ENCODE data around the gene PRKN. TPM values are rescaled to one million over a fixed set of nuclear protein-coding genes. Genes with fewer than 3 reads are reported as not detected.

Gene PRKN
- total and polyA plus RNA-seq, 2 experiments from 2014 or later, result 0.10 to 0.84 TPM

DNA sequence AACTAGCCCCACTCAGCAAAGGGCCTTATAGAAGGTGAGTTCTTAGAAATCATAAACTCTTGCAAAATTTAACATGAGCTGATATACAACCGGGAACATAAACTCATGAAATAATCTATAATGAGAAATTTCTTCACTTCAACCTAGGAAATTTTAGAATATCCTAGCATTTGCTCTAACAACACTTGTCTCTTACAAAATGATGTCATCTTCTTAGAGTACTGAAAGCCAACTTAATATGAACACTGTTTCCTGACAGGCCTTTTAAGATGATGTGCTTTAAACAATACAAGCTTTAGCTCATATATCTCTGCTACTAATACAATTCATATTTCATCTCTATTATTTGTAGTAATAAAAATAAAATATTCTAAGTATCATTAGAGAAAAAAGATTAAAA, 1.1 kb upstream of the PRKN start:
- H3K27ac ChIP-seq (ENCODE audit: low read depth), result no peak overlapping the region
- Mint-ChIP-seq H3K9me3 (no peaks in the 10 kb centered on the region), H3K36me3 (ENCODE audit: low read depth) (no peaks in the 10 kb centered on the region)

DNA sequence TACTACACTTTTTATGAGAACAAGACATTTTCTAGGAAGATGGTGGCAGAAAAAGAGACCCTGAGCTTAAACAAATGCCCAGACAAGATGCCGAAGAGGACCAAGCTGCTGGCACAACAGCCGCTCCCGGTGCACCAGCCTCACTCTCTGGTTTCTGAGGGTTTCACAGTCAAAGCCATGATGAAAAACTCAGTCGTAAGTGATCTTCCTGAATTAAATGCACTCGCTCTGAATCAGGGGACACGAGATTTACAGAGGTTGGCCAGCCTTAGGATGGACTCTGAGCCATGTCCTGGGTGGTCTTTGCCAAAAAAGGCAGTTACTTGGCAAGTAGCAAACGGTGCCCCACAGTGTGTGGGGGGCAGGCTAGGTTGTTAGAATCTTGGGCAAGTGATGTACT, 631 bp upstream of the PRKN start:
- Mint-ChIP-seq H3K9me3 (no peaks in the 10 kb centered on the region), H3K4me3 (peak overlapping the region; percentile 54), H3K27me3 (ENCODE audit: insufficient read depth, low read depth, poor library complexity) (peaks cover 3% of the 10 kb centered on the region), H3K27ac (peak overlapping the region; percentile 56), H3K36me3 (ENCODE audit: low read depth) (no peaks in the 10 kb centered on the region), H3K4me1 (peaks cover 16% of the 10 kb centered on the region)
- no peaks in the 10 kb centered on the region for H3K36me3 ChIP-seq (ENCODE audit: insufficient read depth)
- no peaks in the 10 kb centered on the region for H3K79me2 ChIP-seq (replicated peaks; ENCODE audit: insufficient read depth)
- ATAC-seq, result no peak
- peak; percentile 7 for DNase-seq (ENCODE audit: low spot score)
- H2AFZ ChIP-seq, result peak overlapping the region; percentile 83; the same call in 1 of the 2 replicates
- no peaks in the 10 kb centered on the region for H3F3A ChIP-seq (replicated peaks; ENCODE audit: low read depth)
- H3K9me2 ChIP-seq (ENCODE audit: insufficient read depth), result no peaks in the 10 kb centered on the region
- 0 out of 2 replicates have a peak overlapping the region, but pooled peaks have one; percentile 6 for H3K27ac ChIP-seq (ENCODE audit: low read depth)
- H3K4me3 ChIP-seq, result peak overlapping the region; percentile 40
- H4K20me1 ChIP-seq (replicated peaks; ENCODE audit: insufficient read depth), result no peaks in the 10 kb centered on the region
- no peaks in the 10 kb centered on the region for H3K27me3 ChIP-seq (ENCODE audit: insufficient read depth)
- H3K4me1 ChIP-seq (ENCODE audit: insufficient read depth), result peaks cover 13% of the 10 kb centered on the region; the same call in 1 of the 2 replicates
- peak overlapping the region; percentile 69 for H3K4me2 ChIP-seq
- TF ChIP-seq POLR2AphosphoS5 (IDR thresholded peaks at IDR 0.05; ENCODE audit: low read depth) (no peak), STAT1 (IDR thresholded peaks at IDR 0.05; ENCODE audit: unreplicated experiment) (no peak), JUNB (IDR thresholded peaks at IDR 0.05; ENCODE audit: unreplicated experiment) (no peak), ZNF114 (CRISPR knock-in tag; IDR thresholded peaks at IDR 0.05) (no peak), ZNF331 (CRISPR knock-in tag; IDR thresholded peaks at IDR 0.05; ENCODE audit: low read depth) (no peak), EZH2 (IDR thresholded peaks at IDR 0.05; ENCODE audit: low read depth, unreplicated experiment) (no peak), NANOG (IDR thresholded peaks at IDR 0.05; ENCODE audit: borderline replicate concordance) (no peak), CREB1 (CRISPR knock-in tag; IDR thresholded peaks at IDR 0.05; ENCODE audit: low read depth) (no peak), EZH2phosphoT487 (IDR thresholded peaks at IDR 0.05; ENCODE audit: unreplicated experiment) (no peak)
- TF ChIP-seq, protein P1, sequence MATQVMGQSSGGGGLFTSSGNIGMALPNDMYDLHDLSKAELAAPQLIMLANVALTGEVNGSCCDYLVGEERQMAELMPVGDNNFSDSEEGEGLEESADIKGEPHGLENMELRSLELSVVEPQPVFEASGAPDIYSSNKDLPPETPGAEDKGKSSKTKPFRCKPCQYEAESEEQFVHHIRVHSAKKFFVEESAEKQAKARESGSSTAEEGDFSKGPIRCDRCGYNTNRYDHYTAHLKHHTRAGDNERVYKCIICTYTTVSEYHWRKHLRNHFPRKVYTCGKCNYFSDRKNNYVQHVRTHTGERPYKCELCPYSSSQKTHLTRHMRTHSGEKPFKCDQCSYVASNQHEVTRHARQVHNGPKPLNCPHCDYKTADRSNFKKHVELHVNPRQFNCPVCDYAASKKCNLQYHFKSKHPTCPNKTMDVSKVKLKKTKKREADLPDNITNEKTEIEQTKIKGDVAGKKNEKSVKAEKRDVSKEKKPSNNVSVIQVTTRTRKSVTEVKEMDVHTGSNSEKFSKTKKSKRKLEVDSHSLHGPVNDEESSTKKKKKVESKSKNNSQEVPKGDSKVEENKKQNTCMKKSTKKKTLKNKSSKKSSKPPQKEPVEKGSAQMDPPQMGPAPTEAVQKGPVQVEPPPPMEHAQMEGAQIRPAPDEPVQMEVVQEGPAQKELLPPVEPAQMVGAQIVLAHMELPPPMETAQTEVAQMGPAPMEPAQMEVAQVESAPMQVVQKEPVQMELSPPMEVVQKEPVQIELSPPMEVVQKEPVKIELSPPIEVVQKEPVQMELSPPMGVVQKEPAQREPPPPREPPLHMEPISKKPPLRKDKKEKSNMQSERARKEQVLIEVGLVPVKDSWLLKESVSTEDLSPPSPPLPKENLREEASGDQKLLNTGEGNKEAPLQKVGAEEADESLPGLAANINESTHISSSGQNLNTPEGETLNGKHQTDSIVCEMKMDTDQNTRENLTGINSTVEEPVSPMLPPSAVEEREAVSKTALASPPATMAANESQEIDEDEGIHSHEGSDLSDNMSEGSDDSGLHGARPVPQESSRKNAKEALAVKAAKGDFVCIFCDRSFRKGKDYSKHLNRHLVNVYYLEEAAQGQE (IDR thresholded peaks at IDR 0.05; ENCODE audit: unreplicated experiment), result no peak
- TF ChIP-seq, protein P2, sequence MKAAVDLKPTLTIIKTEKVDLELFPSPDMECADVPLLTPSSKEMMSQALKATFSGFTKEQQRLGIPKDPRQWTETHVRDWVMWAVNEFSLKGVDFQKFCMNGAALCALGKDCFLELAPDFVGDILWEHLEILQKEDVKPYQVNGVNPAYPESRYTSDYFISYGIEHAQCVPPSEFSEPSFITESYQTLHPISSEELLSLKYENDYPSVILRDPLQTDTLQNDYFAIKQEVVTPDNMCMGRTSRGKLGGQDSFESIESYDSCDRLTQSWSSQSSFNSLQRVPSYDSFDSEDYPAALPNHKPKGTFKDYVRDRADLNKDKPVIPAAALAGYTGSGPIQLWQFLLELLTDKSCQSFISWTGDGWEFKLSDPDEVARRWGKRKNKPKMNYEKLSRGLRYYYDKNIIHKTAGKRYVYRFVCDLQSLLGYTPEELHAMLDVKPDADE (IDR thresholded peaks at IDR 0.05), result no peak
- TF ChIP-seq, protein P3, sequence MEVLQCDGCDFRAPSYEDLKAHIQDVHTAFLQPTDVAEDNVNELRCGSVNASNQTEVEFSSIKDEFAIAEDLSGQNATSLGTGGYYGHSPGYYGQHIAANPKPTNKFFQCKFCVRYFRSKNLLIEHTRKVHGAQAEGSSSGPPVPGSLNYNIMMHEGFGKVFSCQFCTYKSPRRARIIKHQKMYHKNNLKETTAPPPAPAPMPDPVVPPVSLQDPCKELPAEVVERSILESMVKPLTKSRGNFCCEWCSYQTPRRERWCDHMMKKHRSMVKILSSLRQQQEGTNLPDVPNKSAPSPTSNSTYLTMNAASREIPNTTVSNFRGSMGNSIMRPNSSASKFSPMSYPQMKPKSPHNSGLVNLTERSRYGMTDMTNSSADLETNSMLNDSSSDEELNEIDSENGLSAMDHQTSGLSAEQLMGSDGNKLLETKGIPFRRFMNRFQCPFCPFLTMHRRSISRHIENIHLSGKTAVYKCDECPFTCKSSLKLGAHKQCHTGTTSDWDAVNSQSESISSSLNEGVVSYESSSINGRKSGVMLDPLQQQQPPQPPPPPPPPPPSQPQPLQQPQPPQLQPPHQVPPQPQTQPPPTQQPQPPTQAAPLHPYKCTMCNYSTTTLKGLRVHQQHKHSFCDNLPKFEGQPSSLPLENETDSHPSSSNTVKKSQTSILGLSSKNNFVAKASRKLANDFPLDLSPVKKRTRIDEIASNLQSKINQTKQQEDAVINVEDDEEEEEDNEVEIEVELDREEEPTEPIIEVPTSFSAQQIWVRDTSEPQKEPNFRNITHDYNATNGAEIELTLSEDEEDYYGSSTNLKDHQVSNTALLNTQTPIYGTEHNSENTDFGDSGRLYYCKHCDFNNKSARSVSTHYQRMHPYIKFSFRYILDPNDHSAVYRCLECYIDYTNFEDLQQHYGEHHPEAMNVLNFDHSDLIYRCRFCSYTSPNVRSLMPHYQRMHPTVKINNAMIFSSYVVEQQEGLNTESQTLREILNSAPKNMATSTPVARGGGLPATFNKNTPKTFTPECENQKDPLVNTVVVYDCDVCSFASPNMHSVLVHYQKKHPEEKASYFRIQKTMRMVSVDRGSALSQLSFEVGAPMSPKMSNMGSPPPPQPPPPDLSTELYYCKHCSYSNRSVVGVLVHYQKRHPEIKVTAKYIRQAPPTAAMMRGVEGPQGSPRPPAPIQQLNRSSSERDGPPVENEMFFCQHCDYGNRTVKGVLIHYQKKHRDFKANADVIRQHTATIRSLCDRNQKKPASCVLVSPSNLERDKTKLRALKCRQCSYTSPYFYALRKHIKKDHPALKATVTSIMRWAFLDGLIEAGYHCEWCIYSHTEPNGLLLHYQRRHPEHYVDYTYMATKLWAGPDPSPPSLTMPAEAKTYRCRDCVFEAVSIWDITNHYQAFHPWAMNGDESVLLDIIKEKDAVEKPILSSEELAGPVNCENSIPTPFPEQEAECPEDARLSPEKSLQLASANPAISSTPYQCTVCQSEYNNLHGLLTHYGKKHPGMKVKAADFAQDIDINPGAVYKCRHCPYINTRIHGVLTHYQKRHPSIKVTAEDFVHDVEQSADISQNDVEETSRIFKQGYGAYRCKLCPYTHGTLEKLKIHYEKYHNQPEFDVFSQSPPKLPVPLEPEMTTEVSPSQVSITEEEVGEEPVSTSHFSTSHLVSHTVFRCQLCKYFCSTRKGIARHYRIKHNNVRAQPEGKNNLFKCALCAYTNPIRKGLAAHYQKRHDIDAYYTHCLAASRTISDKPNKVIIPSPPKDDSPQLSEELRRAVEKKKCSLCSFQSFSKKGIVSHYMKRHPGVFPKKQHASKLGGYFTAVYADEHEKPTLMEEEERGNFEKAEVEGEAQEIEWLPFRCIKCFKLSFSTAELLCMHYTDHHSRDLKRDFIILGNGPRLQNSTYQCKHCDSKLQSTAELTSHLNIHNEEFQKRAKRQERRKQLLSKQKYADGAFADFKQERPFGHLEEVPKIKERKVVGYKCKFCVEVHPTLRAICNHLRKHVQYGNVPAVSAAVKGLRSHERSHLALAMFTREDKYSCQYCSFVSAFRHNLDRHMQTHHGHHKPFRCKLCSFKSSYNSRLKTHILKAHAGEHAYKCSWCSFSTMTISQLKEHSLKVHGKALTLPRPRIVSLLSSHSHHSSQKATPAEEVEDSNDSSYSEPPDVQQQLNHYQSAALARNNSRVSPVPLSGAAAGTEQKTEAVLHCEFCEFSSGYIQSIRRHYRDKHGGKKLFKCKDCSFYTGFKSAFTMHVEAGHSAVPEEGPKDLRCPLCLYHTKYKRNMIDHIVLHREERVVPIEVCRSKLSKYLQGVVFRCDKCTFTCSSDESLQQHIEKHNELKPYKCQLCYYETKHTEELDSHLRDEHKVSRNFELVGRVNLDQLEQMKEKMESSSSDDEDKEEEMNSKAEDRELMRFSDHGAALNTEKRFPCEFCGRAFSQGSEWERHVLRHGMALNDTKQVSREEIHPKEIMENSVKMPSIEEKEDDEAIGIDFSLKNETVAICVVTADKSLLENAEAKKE (CRISPR knock-in tag; IDR thresholded peaks at IDR 0.05), result no peak

More for the DNA sequence above, 1.1 kb upstream of the PRKN start:
- H3K27ac Mint-ChIP-seq, result no peak overlapping the region
- H3K4me3 Mint-ChIP-seq, result peak overlapping the region; percentile 54; the same call in 1 of the 3 replicates
- TF ChIP-seq ZNF331 (CRISPR knock-in tag; IDR thresholded peaks at IDR 0.05; ENCODE audit: low read depth), result no peak
- H3K27me3 ChIP-seq (ENCODE audit: insufficient read depth), result no peaks in the 10 kb centered on the region
- peak overlapping the region; percentile 83; the same call in 1 of the 2 replicates for H2AFZ ChIP-seq
- DNase-seq (ENCODE audit: low spot score) (no peak), ATAC-seq (no peak)
- H3K9me2 ChIP-seq (ENCODE audit: insufficient read depth), result no peaks in the 10 kb centered on the region
- peaks cover 18% of the 10 kb centered on the region; the same call in 2 of the 3 replicates for H3K4me1 Mint-ChIP-seq
- no peak overlapping the region; the same call in 1 of the 2 replicates for H3K4me2 ChIP-seq
- H3K36me3 ChIP-seq (ENCODE audit: insufficient read depth), result no peaks in the 10 kb centered on the region
- H3K27me3 Mint-ChIP-seq (ENCODE audit: insufficient read depth, low read depth, poor library complexity), result peaks cover 3% of the 10 kb centered on the region
- peaks cover 16% of the 10 kb centered on the region; the same call in 1 of the 2 replicates for H3K4me1 ChIP-seq (ENCODE audit: insufficient read depth)
- no peaks in the 10 kb centered on the region for H3K79me2 ChIP-seq (replicated peaks; ENCODE audit: insufficient read depth)
- no peaks in the 10 kb centered on the region for H4K20me1 ChIP-seq (replicated peaks; ENCODE audit: insufficient read depth)
- no peak overlapping the region for H3K4me3 ChIP-seq
- no peaks in the 10 kb centered on the region for H3F3A ChIP-seq (replicated peaks; ENCODE audit: low read depth)

Measured in GM23338 (cell line).